ENCODE data around the gene RPS14.

Gene RPS14

GRCh38 chr5:150449517-150450339 lies at the start of gene RPS14:
RPS14 (minus strand) TSS chr5:150449739; CDS start chr5:150447733, 2,006 bp downstream.
- DNase-seq = peak; percentile 98

GRCh38 chr5:150498971-150499370 lies 49.4 kb upstream of the RPS14 start:
- DNase-seq = no peak

GRCh38 chr5:150498501-150498900 lies 49.0 kb upstream of the RPS14 start:
- no peak for DNase-seq

- DNase-seq = no peak
Measured at GRCh38 chr5:150497989-150498317, 48.4 kb upstream of the RPS14 start.

- no peak for DNase-seq
Measured at GRCh38 chr5:150497274-150497988, 47.9 kb upstream of the RPS14 start.

- no peak for DNase-seq
Measured at GRCh38 chr5:150496534-150496933, 47.0 kb upstream of the RPS14 start.

GRCh38 chr5:150496098-150496497 lies 46.6 kb upstream of the RPS14 start:
- no peak for DNase-seq

- DNase-seq = no peak
Measured at GRCh38 chr5:150492621-150493020, 43.1 kb upstream of the RPS14 start.

- no peak for DNase-seq
Measured at GRCh38 chr5:150491876-150492275, 42.3 kb upstream of the RPS14 start.

- peak; percentile 37 for DNase-seq
Measured at GRCh38 chr5:150490754-150491153, 41.2 kb upstream of the RPS14 start.

- DNase-seq = no peak
Measured at GRCh38 chr5:150490296-150490669, 40.7 kb upstream of the RPS14 start.

- no peak for DNase-seq
Measured at GRCh38 chr5:150489360-150490295, 40.1 kb upstream of the RPS14 start.

GRCh38 chr5:150488519-150489359 lies 39.2 kb upstream of the RPS14 start:
- peak; percentile 80 for DNase-seq

- peak; percentile 83 for DNase-seq
Measured at GRCh38 chr5:150487199-150488061, 37.9 kb upstream of the RPS14 start.

- peak; percentile 74 for DNase-seq
Measured at GRCh38 chr5:150486402-150487198, 37.1 kb upstream of the RPS14 start.

- peak; percentile 47 for DNase-seq
Measured at GRCh38 chr5:150485693-150486401, 36.3 kb upstream of the RPS14 start.

GRCh38 chr5:150484964-150485692 lies 35.6 kb upstream of the RPS14 start:
- peak; percentile 16 for DNase-seq

GRCh38 chr5:150481972-150482406 lies 32.5 kb upstream of the RPS14 start:
- no peak for DNase-seq

- DNase-seq = no peak
Measured at GRCh38 chr5:150481708-150481965, 32.1 kb upstream of the RPS14 start.
